Omental fat pad (tissue), 4 donors: Measurements from ENCODE around the gene RALGAPA1. TPM values are rescaled to one million over a fixed set of nuclear protein-coding genes. Genes with fewer than 3 reads are reported as not detected.
A peak's percentile ranks its signal among the peaks of the same experiment; 100 is the strongest.

ENCODE experiments used
- ATAC-seq: fragments of 150-250 bp; one replicate; pipeline ENCODE4 v1.9.1; 2016; ENCODE audit warnings: mild to moderate bottlenecking, moderate library complexity; ENCODE audit not compliant: low FRiP score
- DNase-seq: peaks from one replicate; pipeline ENCODE4 v3.0.0-alpha.2; 2019; ENCODE audit warnings: low spot score
- CTCF ChIP-seq, 3 donors: fragments of 450-650 bp; IDR thresholded peaks; one replicate each; pipeline ENCODE4 v1.5.1; 2016 to 2017; ENCODE audit warnings: antibody characterized with exemption in 3 of 3, mild to moderate bottlenecking in 3 of 3, moderate library complexity in 2 of 3
- total RNA-seq, 4 donors: library from RNA; depleted of rRNA; stranded (reverse); fragments of >200 nt; gene quantifications; one replicate each; pipeline ENCODE4 v1.1.0, GENCODE V29; 2016

The RALGAPA1 gene
- total RNA-seq: 10 to 100 TPM; 43.5 to 79.0 (median 54.9) TPM

- DNase-seq (peak; percentile 95), ATAC-seq (peak; percentile 100)
Measured at GRCh38 chr14:35808638-35809563, at the start of gene RALGAPA1. RALGAPA1 (minus strand) TSS chr14:35809295; CDS start chr14:35808835, 460 bp downstream.

GRCh38 chr14:35858521-35859209 lies 49.6 kb upstream of the RALGAPA1 start:
- no peak for TF ChIP-seq CTCF (IDR thresholded peaks at IDR 0.05)
- ATAC-seq: no peak
- no peak for DNase-seq

- no peak for TF ChIP-seq CTCF (IDR thresholded peaks at IDR 0.05)
- no peak for DNase-seq
- ATAC-seq: no peak
Measured at GRCh38 chr14:35855876-35856481, 46.9 kb upstream of the RALGAPA1 start.

GRCh38 chr14:35854696-35855270 lies 45.7 kb upstream of the RALGAPA1 start:
- DNase-seq (no peak), ATAC-seq (no peak)
- no peak for TF ChIP-seq CTCF (IDR thresholded peaks at IDR 0.05)

GRCh38 chr14:35853225-35853624 lies 44.1 kb upstream of the RALGAPA1 start:
- no peak for TF ChIP-seq CTCF (IDR thresholded peaks at IDR 0.05)
- DNase-seq (no peak), ATAC-seq (no peak)

- DNase-seq: no peak
- no peak for ATAC-seq
- no peak for TF ChIP-seq CTCF (IDR thresholded peaks at IDR 0.05)
Measured at GRCh38 chr14:35851823-35852222, 42.7 kb upstream of the RALGAPA1 start.

- no peak for TF ChIP-seq CTCF (IDR thresholded peaks at IDR 0.05)
- no peak for ATAC-seq
- no peak for DNase-seq
Measured at GRCh38 chr14:35849122-35849521, 40.0 kb upstream of the RALGAPA1 start.
